ENCODE measurements around the gene SERPINA5. TPM values are rescaled to one million over a fixed set of nuclear protein-coding genes. Genes with fewer than 3 reads are reported as not detected.

The SERPINA5 gene
- polyA plus RNA-seq, 3 donors from 2014 or later: not detected

GRCh38 chr14:94622653-94623421 lies 41.6 kb downstream of the SERPINA5 start:
- Mint-ChIP-seq H3K27me3 (ENCODE audit: low read depth in 3 of 3) (peaks cover 2 to 8% (median 3%) of the 10 kb centered on the region in 3 donors), H3K4me1 (no peaks in the 10 kb centered on the region), H3K9me3 (peaks cover 0 to 14% (median 7%) of the 10 kb centered on the region in 6 donors), H3K4me3 (no peak overlapping the region), H3K27ac (no peak overlapping the region), H3K36me3 (peaks cover 0 to 4% (median 0%) of the 10 kb centered on the region in 3 donors)
- DNase-seq: no peak

GRCh38 chr14:94623422-94623809 lies 42.2 kb downstream of the SERPINA5 start:
- DNase-seq: no peak
- peaks cover 0 to 8% (median 6%) of the 10 kb centered on the region in 6 donors for H3K9me3 Mint-ChIP-seq

GRCh38 chr14:94623856-94624499 lies 42.8 kb downstream of the SERPINA5 start:
- Mint-ChIP-seq H3K27ac (no peak overlapping the region), H3K27me3 (ENCODE audit: low read depth in 3 of 3) (peaks cover 2 to 8% (median 3%) of the 10 kb centered on the region in 3 donors), H3K36me3 (no peaks in the 10 kb centered on the region), H3K4me3 (no peak overlapping the region), H3K4me1 (no peaks in the 10 kb centered on the region), H3K9me3 (peaks cover 0 to 2% (median 2%) of the 10 kb centered on the region in 6 donors)
- no peak for DNase-seq

More at GRCh38 chr14:94623422-94623809, 42.2 kb downstream of the SERPINA5 start:
- no peaks in the 10 kb centered on the region for H3K4me1 Mint-ChIP-seq
- H3K4me3 Mint-ChIP-seq: no peak overlapping the region
- H3K27ac Mint-ChIP-seq: no peak overlapping the region
- peaks cover 2 to 8% (median 3%) of the 10 kb centered on the region in 3 donors for H3K27me3 Mint-ChIP-seq (ENCODE audit: low read depth in 3 of 3)
- H3K36me3 Mint-ChIP-seq: peaks cover 0 to 3% (median 0%) of the 10 kb centered on the region in 3 donors

GRCh38 chr14:94624537-94625352 lies 43.5 kb downstream of the SERPINA5 start:
- no peaks in the 10 kb centered on the region for H3K4me1 Mint-ChIP-seq
- DNase-seq: no peak

GRCh38 chr14:94625353-94625635 lies 44.1 kb downstream of the SERPINA5 start:
- no peak for DNase-seq
- H3K9me3 Mint-ChIP-seq: no peaks in the 10 kb centered on the region
- peaks cover 1 to 12% (median 3%) of the 10 kb centered on the region in 3 donors for H3K27me3 Mint-ChIP-seq (ENCODE audit: low read depth in 3 of 3)
- no peak overlapping the region for H3K4me3 Mint-ChIP-seq
- no peaks in the 10 kb centered on the region for H3K4me1 Mint-ChIP-seq
- H3K27ac Mint-ChIP-seq: no peak overlapping the region
- no peaks in the 10 kb centered on the region for H3K36me3 Mint-ChIP-seq

More at GRCh38 chr14:94624537-94625352, 43.5 kb downstream of the SERPINA5 start:
- no peak overlapping the region for H3K27ac Mint-ChIP-seq
- peaks cover 0 to 2% (median 0%) of the 10 kb centered on the region in 6 donors for H3K9me3 Mint-ChIP-seq
- H3K27me3 Mint-ChIP-seq (ENCODE audit: low read depth in 3 of 3): peaks cover 2 to 11% (median 3%) of the 10 kb centered on the region in 3 donors
- no peak overlapping the region for H3K4me3 Mint-ChIP-seq
- no peaks in the 10 kb centered on the region for H3K36me3 Mint-ChIP-seq

GRCh38 chr14:94628578-94628977 lies 47.4 kb downstream of the SERPINA5 start:
- Mint-ChIP-seq H3K4me1 (no peaks in the 10 kb centered on the region), H3K27me3 (ENCODE audit: low read depth in 3 of 3) (peaks cover 0 to 5% (median 0%) of the 10 kb centered on the region in 3 donors), H3K27ac (no peak overlapping the region), H3K9me3 (no peaks in the 10 kb centered on the region), H3K36me3 (no peaks in the 10 kb centered on the region), H3K4me3 (no peak overlapping the region)
- DNase-seq: no peak

- DNase-seq: no peak
- Mint-ChIP-seq H3K27ac (no peak overlapping the region), H3K4me3 (no peak overlapping the region), H3K36me3 (no peaks in the 10 kb centered on the region), H3K27me3 (ENCODE audit: low read depth in 3 of 3) (peaks cover 0 to 7% (median 0%) of the 10 kb centered on the region in 3 donors), H3K4me1 (no peaks in the 10 kb centered on the region), H3K9me3 (no peaks in the 10 kb centered on the region)
These were observed 49.2 kb downstream of the SERPINA5 start for GRCh38 chr14:94630396-94630795.

GRCh38 chr14:94631050-94631449 lies 49.8 kb downstream of the SERPINA5 start:
- H3K27me3 Mint-ChIP-seq (ENCODE audit: low read depth in 3 of 3): peaks cover 0 to 7% (median 0%) of the 10 kb centered on the region in 3 donors
- no peaks in the 10 kb centered on the region for H3K4me1 Mint-ChIP-seq
- no peaks in the 10 kb centered on the region for H3K9me3 Mint-ChIP-seq
- H3K4me3 Mint-ChIP-seq: no peak overlapping the region
- H3K27ac Mint-ChIP-seq: no peak overlapping the region
- DNase-seq: no peak
- no peaks in the 10 kb centered on the region for H3K36me3 Mint-ChIP-seq

- peaks cover 0 to 7% (median 0%) of the 10 kb centered on the region in 3 donors for H3K27me3 Mint-ChIP-seq (ENCODE audit: low read depth in 3 of 3)
- H3K27ac Mint-ChIP-seq: no peak overlapping the region
- no peaks in the 10 kb centered on the region for H3K4me1 Mint-ChIP-seq
- no peak overlapping the region for H3K4me3 Mint-ChIP-seq
- DNase-seq: no peak
- H3K36me3 Mint-ChIP-seq: no peaks in the 10 kb centered on the region
- no peaks in the 10 kb centered on the region for H3K9me3 Mint-ChIP-seq
These were observed 50.5 kb downstream of the SERPINA5 start for GRCh38 chr14:94631536-94632304.

- Mint-ChIP-seq H3K4me3 (no peak overlapping the region), H3K9me3 (no peaks in the 10 kb centered on the region), H3K27me3 (ENCODE audit: low read depth in 3 of 3) (peaks cover 0 to 7% (median 0%) of the 10 kb centered on the region in 3 donors), H3K36me3 (no peaks in the 10 kb centered on the region), H3K27ac (no peak overlapping the region), H3K4me1 (no peaks in the 10 kb centered on the region)
- DNase-seq: no peak
These were observed 51.0 kb downstream of the SERPINA5 start for GRCh38 chr14:94632305-94632590.

GRCh38 chr14:94633121-94633520 lies 51.9 kb downstream of the SERPINA5 start:
- DNase-seq: no peak
- Mint-ChIP-seq H3K4me3 (no peak overlapping the region), H3K27me3 (ENCODE audit: low read depth in 3 of 3) (peaks cover 0 to 7% (median 0%) of the 10 kb centered on the region in 3 donors), H3K36me3 (no peaks in the 10 kb centered on the region), H3K9me3 (no peaks in the 10 kb centered on the region), H3K27ac (no peak overlapping the region), H3K4me1 (no peaks in the 10 kb centered on the region)

- no peaks in the 10 kb centered on the region for H3K4me1 Mint-ChIP-seq
- H3K4me3 Mint-ChIP-seq: no peak overlapping the region
- no peak for DNase-seq
- H3K9me3 Mint-ChIP-seq: no peaks in the 10 kb centered on the region
- peaks cover 0 to 2% (median 0%) of the 10 kb centered on the region in 3 donors for H3K27me3 Mint-ChIP-seq (ENCODE audit: low read depth in 3 of 3)
- no peaks in the 10 kb centered on the region for H3K36me3 Mint-ChIP-seq
- no peak overlapping the region for H3K27ac Mint-ChIP-seq
These were observed 53.9 kb downstream of the SERPINA5 start for GRCh38 chr14:94635154-94635553.

- H3K27me3 Mint-ChIP-seq (ENCODE audit: low read depth in 3 of 3): peaks cover 0 to 2% (median 0%) of the 10 kb centered on the region in 3 donors
- H3K27ac Mint-ChIP-seq: no peak overlapping the region
- H3K9me3 Mint-ChIP-seq: no peaks in the 10 kb centered on the region
- H3K4me3 Mint-ChIP-seq: no peak overlapping the region
- no peak for DNase-seq
- no peaks in the 10 kb centered on the region for H3K4me1 Mint-ChIP-seq
- no peaks in the 10 kb centered on the region for H3K36me3 Mint-ChIP-seq
These were observed 55.7 kb downstream of the SERPINA5 start for GRCh38 chr14:94636744-94637412.

Measured in immature natural killer cell (primary cell).